ENCODE measurements around the gene OR10A3. TPM values are rescaled to one million over a fixed set of nuclear protein-coding genes. Genes with fewer than 3 reads are reported as not detected.

The OR10A3 gene
- total RNA-seq, 4 donors from 2014 or later: not detected

DNA sequence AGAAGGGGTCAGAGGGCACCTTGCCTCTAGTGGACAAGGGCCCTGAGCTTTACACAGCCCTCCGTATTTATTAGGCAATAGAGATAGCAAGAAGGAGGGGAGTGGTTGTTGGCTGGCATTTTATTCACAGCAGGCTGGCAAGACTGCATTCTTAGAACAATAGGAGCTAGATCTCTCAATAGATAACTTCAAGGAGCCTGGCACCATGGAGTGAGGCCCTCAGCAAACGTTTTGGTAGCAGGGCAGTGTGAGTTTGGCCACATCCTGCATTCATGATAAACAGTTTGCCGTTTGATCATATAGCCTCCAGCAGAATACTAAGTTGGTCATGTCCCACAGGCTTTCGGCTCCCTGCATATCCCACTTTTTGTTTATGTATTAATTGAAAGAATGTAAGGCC lies 42.1 kb downstream of the OR10A3 start:
- no peak for DNase-seq (ENCODE audit: low spot score in 2 of 2)
- no peaks in the 10 kb centered on the region for H3K36me3 ChIP-seq
- H3K4me3 ChIP-seq: no peak overlapping the region
- TF ChIP-seq EP300 (IDR thresholded peaks at IDR 0.05) (no peak), POLR2A (IDR thresholded peaks at IDR 0.05) (no peak), CTCF (IDR thresholded peaks at IDR 0.05) (no peak)
- no peak overlapping the region for H3K27ac ChIP-seq
- peaks cover 0 to 3% (median 0%) of the 10 kb centered on the region in 4 donors for H3K4me1 ChIP-seq
- no peaks in the 10 kb centered on the region for H3K27me3 ChIP-seq
- no peaks in the 10 kb centered on the region for H3K9me3 ChIP-seq
- WGBS, 2 donors: 61 to 66% methylated on average over 4 of the region's 4 CpGs

DNA sequence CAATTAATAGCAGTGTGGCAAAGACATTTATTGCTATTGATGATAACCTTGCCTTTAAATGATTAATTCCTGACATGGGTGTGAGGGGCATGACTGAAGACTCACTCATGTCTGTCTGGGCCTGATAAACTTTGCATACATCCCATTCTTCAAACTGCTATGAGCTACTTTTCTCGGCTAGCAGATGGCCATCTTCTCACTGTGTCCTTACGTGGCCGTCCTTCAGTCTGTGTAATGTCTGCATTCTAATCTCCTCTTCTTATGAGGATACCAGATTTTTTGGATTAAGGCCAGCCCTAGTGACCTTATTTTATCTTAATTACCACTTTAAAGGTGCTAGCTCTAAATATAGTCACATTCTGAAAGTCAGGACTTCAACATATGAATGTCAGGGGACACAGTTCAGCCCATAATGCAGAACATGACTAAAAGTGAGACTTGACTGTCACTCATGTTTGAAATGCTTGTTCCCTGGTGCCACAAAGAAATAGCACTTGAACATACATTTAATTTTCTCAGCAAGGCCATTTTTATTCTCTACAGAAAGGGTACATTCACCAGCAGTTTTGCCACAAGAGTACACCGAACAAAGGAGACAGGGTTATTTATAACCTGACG lies 42.7 kb downstream of the OR10A3 start:
- Histone ChIP-seq H3K36me3 (no peaks in the 10 kb centered on the region), H3K4me3 (no peak overlapping the region), H3K9me3 (no peaks in the 10 kb centered on the region), H3K27me3 (no peaks in the 10 kb centered on the region), H3K4me1 (peaks cover 0 to 3% (median 0%) of the 10 kb centered on the region in 4 donors), H3K27ac (no peak overlapping the region)
- no peak for DNase-seq (ENCODE audit: low spot score in 2 of 2)
- TF ChIP-seq EP300 (IDR thresholded peaks at IDR 0.05) (no peak), POLR2A (IDR thresholded peaks at IDR 0.05) (no peak), CTCF (IDR thresholded peaks at IDR 0.05) (no peak)
- 82 to 91% methylated on average over 5 of the region's 5 CpGs for WGBS, 2 donors

DNA sequence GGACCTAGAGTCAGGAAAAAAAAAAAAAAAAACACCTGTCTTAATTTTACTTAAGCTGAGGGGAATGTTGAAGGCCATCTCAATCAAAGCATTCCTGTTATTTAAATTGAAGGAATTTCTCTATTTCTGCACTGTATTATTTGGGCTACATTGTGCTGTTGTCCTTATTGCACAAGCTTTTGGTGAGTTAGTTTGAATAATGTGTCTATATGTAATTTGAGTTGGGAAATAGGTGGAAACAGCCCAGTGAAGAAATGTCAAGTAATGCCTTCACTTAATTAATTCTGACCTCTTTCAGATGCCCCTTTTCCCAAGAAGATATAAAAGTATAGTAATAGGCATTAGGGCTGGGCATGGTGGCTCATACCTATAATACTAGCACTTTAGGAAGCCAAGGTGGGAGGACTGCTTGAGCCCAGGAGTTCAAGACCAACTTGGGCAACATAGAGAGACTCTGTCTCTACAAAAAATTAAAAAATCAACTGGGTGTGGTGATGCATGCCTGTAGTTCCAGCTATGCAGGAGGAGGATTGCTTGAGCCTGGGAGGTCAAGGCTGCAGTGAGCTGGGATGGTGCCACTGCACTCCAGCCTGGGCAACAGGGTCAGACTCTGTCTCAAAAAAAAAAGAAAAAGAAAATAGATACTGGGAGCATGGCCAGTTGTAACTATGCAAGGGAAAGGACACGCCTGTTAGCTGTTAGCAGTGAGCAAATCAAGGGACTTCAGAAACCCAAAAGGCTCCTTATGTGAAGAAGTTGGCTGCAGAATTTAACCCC lies 45.3 kb downstream of the OR10A3 start:
- DNase-seq (ENCODE audit: low spot score in 2 of 2): no peak
- Histone ChIP-seq H3K4me1 (peaks cover 0 to 15% (median 0%) of the 10 kb centered on the region in 4 donors), H3K4me3 (no peak overlapping the region), H3K27ac (no peak overlapping the region), H3K27me3 (no peaks in the 10 kb centered on the region), H3K9me3 (no peaks in the 10 kb centered on the region), H3K36me3 (no peaks in the 10 kb centered on the region)
- no peak for TF ChIP-seq EP300 (IDR thresholded peaks at IDR 0.05)
- no peak for TF ChIP-seq CTCF (IDR thresholded peaks at IDR 0.05)
- no peak for TF ChIP-seq POLR2A (IDR thresholded peaks at IDR 0.05)
- 14 to 20% methylated on average over 1 of the region's 1 CpG for WGBS, 2 donors

DNA sequence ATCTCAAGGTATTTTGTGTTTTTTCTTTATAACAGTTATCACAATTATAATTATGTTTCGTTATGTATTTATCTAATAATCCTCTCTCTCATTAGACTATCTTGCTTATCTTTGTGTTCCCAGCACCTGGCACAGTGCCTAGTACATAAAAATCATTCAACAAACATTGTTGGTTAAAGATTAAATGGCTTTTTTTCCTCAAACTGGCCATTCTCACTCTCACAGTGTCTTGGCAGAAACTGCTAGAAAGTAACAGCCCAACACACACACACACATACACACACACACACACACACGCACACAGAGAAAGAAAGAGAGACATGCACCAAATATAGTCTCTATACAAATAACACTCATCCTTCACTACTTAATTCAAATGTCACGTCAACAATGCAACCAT lies 47.3 kb downstream of the OR10A3 start:
- H3K9me3 ChIP-seq: no peaks in the 10 kb centered on the region
- H3K4me3 ChIP-seq: no peak overlapping the region
- H3K4me1 ChIP-seq: peaks cover 0 to 23% (median 4%) of the 10 kb centered on the region in 4 donors
- WGBS, 2 donors: 60 to 72% methylated on average over 3 of the region's 3 CpGs
- H3K27ac ChIP-seq: peak overlapping the region in 1 of 4 donors; percentile 18
- no peaks in the 10 kb centered on the region for H3K36me3 ChIP-seq
- DNase-seq (ENCODE audit: low spot score in 2 of 2): no peak
- no peak for TF ChIP-seq CTCF (IDR thresholded peaks at IDR 0.05)
- no peak for TF ChIP-seq POLR2A (IDR thresholded peaks at IDR 0.05)
- no peak for TF ChIP-seq EP300 (IDR thresholded peaks at IDR 0.05)
- no peaks in the 10 kb centered on the region for H3K27me3 ChIP-seq

GRCh38 chr11:7893796-7894195 lies 47.7 kb downstream of the OR10A3 start:
- Histone ChIP-seq H3K27me3 (no peaks in the 10 kb centered on the region), H3K9me3 (no peaks in the 10 kb centered on the region), H3K4me3 (no peak overlapping the region), H3K4me1 (peaks cover 0 to 23% (median 4%) of the 10 kb centered on the region in 4 donors), H3K36me3 (no peaks in the 10 kb centered on the region), H3K27ac (peak overlapping the region in 3 of 4 donors; percentile 18 to 54 (median 18))
- TF ChIP-seq EP300 (IDR thresholded peaks at IDR 0.05) (no peak), CTCF (IDR thresholded peaks at IDR 0.05) (no peak), POLR2A (IDR thresholded peaks at IDR 0.05) (no peak)
- 67 to 69% methylated on average over 2 of the region's 2 CpGs for WGBS, 2 donors
- no peak for DNase-seq (ENCODE audit: low spot score in 2 of 2)
